CD14-positive monocyte (primary cell): ENCODE results near the gene ACSL6. TPM values are rescaled to one million over a fixed set of nuclear protein-coding genes. Genes with fewer than 3 reads are reported as not detected.

Experiments
- DNase-seq, 3 donors: peaks; one replicate each; pipeline ENCODE4 v3.0.0-alpha.2; 2011 to 2022
- H2AFZ ChIP-seq: 2 replicates; pipeline ENCODE4 v1.6.0; 2012; ENCODE audit warnings: mild to moderate bottlenecking, low read depth, low read length, inconsistent platforms; ENCODE audit not compliant: insufficient read depth, poor library complexity, severe bottlenecking
- H3K27ac ChIP-seq, 2 donors: 1 replicate in 1 of 2; 2 replicates in 1 of 2; pipeline ENCODE4 v1.5.1; 2012 to 2013; ENCODE audit warnings: low read length in 2 of 2, control low read depth in 1 of 2, inconsistent platforms in 1 of 2, low read depth in 1 of 2, mild to moderate bottlenecking in 1 of 2
- H3K27me3 ChIP-seq, 2 donors: one replicate each; pipeline versions ENCODE4 v1.6.0 to v1.6.1; 2011 to 2013; ENCODE audit warnings: low read length in 2 of 2; ENCODE audit not compliant: control insufficient read depth in 2 of 2, insufficient read depth in 2 of 2
- H3K36me3 ChIP-seq, 2 donors: replicated peaks in 1 of 2; 1 replicate in 1 of 2; 2 replicates in 1 of 2; pipeline versions ENCODE4 v1.5.1 to v1.6.1; 2012 to 2013; ENCODE audit warnings: low read length in 2 of 2, control low read depth in 1 of 2, inconsistent platforms in 1 of 2, mild to moderate bottlenecking in 1 of 2; ENCODE audit not compliant: insufficient read depth in 2 of 2, control insufficient read depth in 1 of 2
- H3K4me1 ChIP-seq, 2 donors: 1 replicate in 1 of 2; 2 replicates in 1 of 2; pipeline versions ENCODE4 v1.5.1 to v1.6.1; 2012 to 2013; ENCODE audit warnings: low read length in 2 of 2, control low read depth in 1 of 2, inconsistent platforms in 1 of 2, mild to moderate bottlenecking in 1 of 2, moderate library complexity in 1 of 2; ENCODE audit not compliant: insufficient read depth in 2 of 2, control insufficient read depth in 1 of 2
- H3K4me2 ChIP-seq: replicated peaks from 2 replicates; pipeline ENCODE3; 2012; ENCODE audit warnings: low read length, moderate library complexity, mild to moderate bottlenecking; ENCODE audit not compliant: poor library complexity, severe bottlenecking; ENCODE audit errors: extremely low read depth
- H3K4me3 ChIP-seq, 3 experiments: fragments of 200-600 bp in 1 of 3; sonication (generic) in 1 of 3; replicated peaks in 1 of 3; 1 replicate in 2 of 3; 2 replicates in 1 of 3; pipeline ENCODE4 v1.5.1; 2011 to 2013; ENCODE audit warnings: low read length in 3 of 3, mild to moderate bottlenecking in 3 of 3, control low read depth in 2 of 3, low read depth in 2 of 3, inconsistent platforms in 1 of 3, moderate library complexity in 1 of 3
- H3K79me2 ChIP-seq: 2 replicates; pipeline ENCODE4 v1.6.0; 2012; ENCODE audit warnings: mild to moderate bottlenecking, control low read depth, inconsistent platforms, low read length, moderate library complexity; ENCODE audit not compliant: insufficient read depth
- H3K9ac ChIP-seq: 2 replicates; pipeline ENCODE4 v1.6.0; 2017; ENCODE audit warnings: low read length, mild to moderate bottlenecking; ENCODE audit not compliant: insufficient read depth, poor library complexity, severe bottlenecking
- H3K9me3 ChIP-seq, 2 donors: replicated peaks in 1 of 2; 1 replicate in 1 of 2; 2 replicates in 1 of 2; pipeline versions ENCODE4 v1.5.1 to v1.6.1; 2012 to 2013; ENCODE audit warnings: low read length in 2 of 2, control low read depth in 1 of 2; ENCODE audit not compliant: control insufficient read depth in 1 of 2, insufficient read depth in 1 of 2
- H4K20me1 ChIP-seq: 2 replicates; pipeline ENCODE4 v1.6.0; 2012; ENCODE audit warnings: mild to moderate bottlenecking, low read length, control low read depth, moderate library complexity; ENCODE audit not compliant: insufficient read depth
- H3K27ac Mint-ChIP-seq, 7 donors: one replicate each; pipeline ENCODE4 v1.8.0; 2020; ENCODE audit warnings: mild to moderate bottlenecking in 7 of 7, mixed read lengths in 7 of 7, moderate library complexity in 6 of 7, inconsistent platforms in 2 of 7
- H3K27me3 Mint-ChIP-seq, 3 donors: one replicate each; pipeline ENCODE4 v1.8.0; 2021 to 2022; ENCODE audit warnings: low read depth in 3 of 3, mild to moderate bottlenecking in 3 of 3, mixed read lengths in 3 of 3, moderate library complexity in 3 of 3, inconsistent platforms in 1 of 3
- H3K36me3 Mint-ChIP-seq, 2 donors: one replicate each; pipeline ENCODE4 v1.8.0; 2020; ENCODE audit warnings: mixed read lengths in 2 of 2, inconsistent platforms in 1 of 2, mild to moderate bottlenecking in 1 of 2
- H3K4me1 Mint-ChIP-seq: one replicate; pipeline ENCODE4 v1.8.0; 2020; ENCODE audit warnings: mild to moderate bottlenecking, mixed read lengths
- H3K4me3 Mint-ChIP-seq, 2 donors: one replicate each; pipeline ENCODE4 v1.8.0; 2020; ENCODE audit warnings: mild to moderate bottlenecking in 2 of 2, mixed read lengths in 2 of 2, moderate library complexity in 1 of 2
- H3K9me3 Mint-ChIP-seq, 7 donors: one replicate each; pipeline ENCODE4 v1.8.0; 2020 to 2022; ENCODE audit warnings: mixed read lengths in 7 of 7, mild to moderate bottlenecking in 6 of 7, moderate library complexity in 6 of 7, inconsistent platforms in 2 of 7
- CTCF ChIP-seq: fragments of 200-600 bp; IDR thresholded peaks from one replicate; pipeline ENCODE4 v1.8.0; 2022; ENCODE audit warnings: antibody characterized with exemption, mild to moderate bottlenecking
- whole genome bisulfite sequencing: methylation state at CpG from one replicate; pipeline ENCODE4 v1.1.5; 2013; ENCODE audit warnings: missing lambda C conversion rate; ENCODE audit not compliant: insufficient coverage; 5-methylcytosine and 5-hydroxymethylcytosine counted together
- intact Hi-C, 2 donors: fragments of 100-400 bp; cut with micrococcal nuclease; formaldehyde crosslinking; loops; one replicate each; pipeline versions ENCODE4 v1.15.0 to v1.15.1; 2023
- polyA plus RNA-seq, 3 donors: library from polyadenylated mRNA; depleted of rRNA in 1 of 3; unstranded in 2 of 3; stranded (reverse) in 1 of 3; fragments of 300-500 nt in 2 of 3; fragments of >200 nt in 1 of 3; fragmentation: Illumina TruSeq in 2 of 3; gene quantifications; 1 replicate in 2 of 3; 2 replicates in 1 of 3; pipeline ENCODE4 v1.2.3, GENCODE V29; 2012 to 2021

The ACSL6 gene
- polyA plus RNA-seq, 3 donors, result 0.45 TPM; not detected in 2

- intact Hi-C loops, result no loop called here
- Histone ChIP-seq H3K27me3 (peaks cover 4 to 26% of the 10 kb centered on the region in 2 donors), H3K4me3 (no peak overlapping the region), H3K36me3 (no peaks in the 10 kb centered on the region), H3K79me2 (no peaks in the 10 kb centered on the region), H3K4me1 (no peaks in the 10 kb centered on the region), H3K27ac (no peak overlapping the region), H4K20me1 (no peaks in the 10 kb centered on the region), H3K9me3 (no peaks in the 10 kb centered on the region), H3K9ac (no peak overlapping the region), H3K4me2 (no peak overlapping the region), H2AFZ (no peak overlapping the region)
- 89% methylated on average over 4 of the region's 6 CpGs for WGBS
- no peaks in the 10 kb centered on the region for H3K36me3 Mint-ChIP-seq
- peaks cover 0 to 2% (median 0%) of the 10 kb centered on the region in 7 donors for H3K9me3 Mint-ChIP-seq
- peak overlapping the region in 1 of 7 donors; percentile 57 for H3K27ac Mint-ChIP-seq
- TF ChIP-seq CTCF, result no peak
- no peak overlapping the region for H3K4me3 Mint-ChIP-seq
- H3K27me3 Mint-ChIP-seq, result peaks cover 15 to 34% (median 15%) of the 10 kb centered on the region in 3 donors
- H3K4me1 Mint-ChIP-seq, result peaks cover 3% of the 10 kb centered on the region
- no peak for DNase-seq
Measured at GRCh38 chr5:132020568-132021339, 9.3 kb upstream of the ACSL6 start.

GRCh38 chr5:132019857-132020555 is 8.5 kb upstream of the ACSL6 start:
- Mint-ChIP-seq H3K27me3 (peaks cover 20 to 41% (median 21%) of the 10 kb centered on the region in 3 donors), H3K27ac (no peak overlapping the region), H3K4me3 (no peak overlapping the region), H3K36me3 (no peaks in the 10 kb centered on the region), H3K4me1 (peaks cover 3% of the 10 kb centered on the region), H3K9me3 (peaks cover 0 to 2% (median 0%) of the 10 kb centered on the region in 7 donors)
- Histone ChIP-seq H3K9ac (no peak overlapping the region), H2AFZ (no peak overlapping the region), H3K79me2 (no peaks in the 10 kb centered on the region), H3K4me1 (no peaks in the 10 kb centered on the region), H3K27ac (no peak overlapping the region), H3K4me3 (no peak overlapping the region), H4K20me1 (no peaks in the 10 kb centered on the region), H3K36me3 (no peaks in the 10 kb centered on the region), H3K27me3 (peaks cover 4 to 27% of the 10 kb centered on the region in 2 donors), H3K4me2 (no peak overlapping the region), H3K9me3 (no peaks in the 10 kb centered on the region)
- TF ChIP-seq CTCF, result no peak
- DNase-seq, result no peak
- intact Hi-C loops, result no loop called here
- 90% methylated on average over 2 of the region's 6 CpGs for WGBS
